ENCODE measurements around the gene CCL22. TPM values are rescaled to one million over a fixed set of nuclear protein-coding genes. Genes with fewer than 3 reads are reported as not detected.
A peak's percentile ranks its signal among the peaks of the same experiment; 100 is the strongest.

The CCL22 gene
- total and polyA plus RNA-seq, 4 experiments from 2014 or later, result 0.26 TPM; not detected in 3

- H3K9me3 Mint-ChIP-seq, result peaks cover 0 to 4% (median 2%) of the 10 kb centered on the region in 8 donors
- H3K27ac ChIP-seq (ENCODE audit: low read depth, low read length), result no peak overlapping the region
- H3K4me1 Mint-ChIP-seq, result peaks cover 12 to 17% (median 14%) of the 10 kb centered on the region in 4 donors
- no peaks in the 10 kb centered on the region for H3K9me3 ChIP-seq (ENCODE audit: control insufficient read depth in 1 of 2, low read length in 2 of 2)
- CTCF ChIA-PET (ENCODE audit: partially characterized antibody), result no interaction called here
- no peaks in the 10 kb centered on the region for H3K36me3 ChIP-seq (ENCODE audit: insufficient read depth, low read length)
- peaks cover 4% of the 10 kb centered on the region for H3K27me3 ChIP-seq (ENCODE audit: insufficient read depth, low read length)
- H3K4me1 ChIP-seq (ENCODE audit: insufficient read depth, low read length), result peaks cover 7% of the 10 kb centered on the region
- peaks cover 41 to 69% of the 10 kb centered on the region in 2 donors for H3K27me3 Mint-ChIP-seq
- intact Hi-C loops (cut with micrococcal nuclease), result no loop called here
- H3K36me3 Mint-ChIP-seq, result no peaks in the 10 kb centered on the region
- no peak for DNase-seq
- H3K4me3 Mint-ChIP-seq, result no peak overlapping the region
- H3K27ac Mint-ChIP-seq, result no peak overlapping the region
- POLR2A ChIA-PET (ENCODE audit: partially characterized antibody), result no interaction called here
- H3K4me3 ChIP-seq (ENCODE audit: low read length in 2 of 2), result no peak overlapping the region
Measured at GRCh38 chr16:57345666-57346204, 12.8 kb upstream of the CCL22 start.

GRCh38 chr16:57347858-57348257 lies 10.7 kb upstream of the CCL22 start:
- ChIA-PET CTCF (ENCODE audit: partially characterized antibody) (no interaction called here), POLR2A (ENCODE audit: partially characterized antibody) (no interaction called here)
- DNase-seq, result no peak
- no peak overlapping the region for H3K4me3 ChIP-seq (ENCODE audit: low read length in 2 of 2)
- H3K4me3 Mint-ChIP-seq, result no peak overlapping the region
- no peak overlapping the region for H3K27ac ChIP-seq (ENCODE audit: low read depth, low read length)
- H3K4me1 ChIP-seq (ENCODE audit: insufficient read depth, low read length), result peaks cover 7% of the 10 kb centered on the region
- H3K9me3 ChIP-seq (ENCODE audit: control insufficient read depth in 1 of 2, low read length in 2 of 2), result no peaks in the 10 kb centered on the region
- H3K36me3 Mint-ChIP-seq, result no peaks in the 10 kb centered on the region
- no peak overlapping the region for H3K27ac Mint-ChIP-seq
- H3K9me3 Mint-ChIP-seq, result peaks cover 0 to 4% (median 2%) of the 10 kb centered on the region in 8 donors
- peaks cover 4% of the 10 kb centered on the region for H3K27me3 ChIP-seq (ENCODE audit: insufficient read depth, low read length)
- intact Hi-C loops (cut with micrococcal nuclease), result no loop called here
- H3K4me1 Mint-ChIP-seq, result peaks cover 10 to 15% (median 12%) of the 10 kb centered on the region in 4 donors
- peaks cover 40 to 58% of the 10 kb centered on the region in 2 donors for H3K27me3 Mint-ChIP-seq
- H3K36me3 ChIP-seq (ENCODE audit: insufficient read depth, low read length), result no peaks in the 10 kb centered on the region

GRCh38 chr16:57348327-57348726 lies 10.3 kb upstream of the CCL22 start:
- Mint-ChIP-seq H3K4me3 (no peak overlapping the region), H3K36me3 (no peaks in the 10 kb centered on the region), H3K27me3 (peaks cover 38 to 55% of the 10 kb centered on the region in 2 donors), H3K27ac (no peak overlapping the region), H3K4me1 (peaks cover 10 to 15% (median 12%) of the 10 kb centered on the region in 4 donors), H3K9me3 (peaks cover 0 to 4% (median 2%) of the 10 kb centered on the region in 8 donors)
- Histone ChIP-seq H3K4me1 (ENCODE audit: insufficient read depth, low read length) (peaks cover 7% of the 10 kb centered on the region), H3K4me3 (ENCODE audit: low read length in 2 of 2) (no peak overlapping the region), H3K9me3 (ENCODE audit: control insufficient read depth in 1 of 2, low read length in 2 of 2) (no peaks in the 10 kb centered on the region), H3K27ac (ENCODE audit: low read depth, low read length) (no peak overlapping the region), H3K27me3 (ENCODE audit: insufficient read depth, low read length) (peaks cover 4% of the 10 kb centered on the region), H3K36me3 (ENCODE audit: insufficient read depth, low read length) (no peaks in the 10 kb centered on the region)
- POLR2A ChIA-PET (ENCODE audit: partially characterized antibody), result no interaction called here
- intact Hi-C loops (cut with micrococcal nuclease), result no loop called here
- no peak for DNase-seq
- CTCF ChIA-PET (ENCODE audit: partially characterized antibody), result no interaction called here

GRCh38 chr16:57349212-57350031 lies 9.2 kb upstream of the CCL22 start:
- ChIA-PET CTCF (ENCODE audit: partially characterized antibody) (no interaction called here), POLR2A (ENCODE audit: partially characterized antibody) (interaction anchor here (0.6 kb wide), 1 partner anchor 27 kb away, joined by 3 read pairs; no protein-coding TSS in a partner anchor)
- Histone ChIP-seq H3K36me3 (ENCODE audit: insufficient read depth, low read length) (no peaks in the 10 kb centered on the region), H3K4me3 (ENCODE audit: low read length in 2 of 2) (no peak overlapping the region), H3K27ac (ENCODE audit: low read depth, low read length) (no peak overlapping the region), H3K9me3 (ENCODE audit: control insufficient read depth in 1 of 2, low read length in 2 of 2) (no peaks in the 10 kb centered on the region), H3K4me1 (ENCODE audit: insufficient read depth, low read length) (peaks cover 7% of the 10 kb centered on the region), H3K27me3 (ENCODE audit: insufficient read depth, low read length) (peaks cover 4% of the 10 kb centered on the region)
- H3K27me3 Mint-ChIP-seq, result peaks cover 35 to 49% of the 10 kb centered on the region in 2 donors
- peaks cover 0 to 4% (median 2%) of the 10 kb centered on the region in 8 donors for H3K9me3 Mint-ChIP-seq
- no peaks in the 10 kb centered on the region for H3K36me3 Mint-ChIP-seq
- no peak for DNase-seq
- peaks cover 10 to 15% (median 12%) of the 10 kb centered on the region in 4 donors for H3K4me1 Mint-ChIP-seq
- H3K27ac Mint-ChIP-seq, result no peak overlapping the region
- H3K4me3 Mint-ChIP-seq, result peak overlapping the region in 3 of 8 donors; percentile 7 to 50 (median 12)
- intact Hi-C loops (cut with micrococcal nuclease), result no loop called here

- intact Hi-C loops (cut with micrococcal nuclease), result no loop called here
- no peak overlapping the region for H3K27ac Mint-ChIP-seq
- peaks cover 21 to 27% of the 10 kb centered on the region in 2 donors for H3K27me3 Mint-ChIP-seq
- no peaks in the 10 kb centered on the region for H3K36me3 Mint-ChIP-seq
- H3K9me3 ChIP-seq (ENCODE audit: control insufficient read depth in 1 of 2, low read length in 2 of 2), result no peaks in the 10 kb centered on the region
- H3K36me3 ChIP-seq (ENCODE audit: insufficient read depth, low read length), result no peaks in the 10 kb centered on the region
- no peaks in the 10 kb centered on the region for H3K4me1 ChIP-seq (ENCODE audit: insufficient read depth, low read length)
- ChIA-PET CTCF (ENCODE audit: partially characterized antibody) (no interaction called here), POLR2A (ENCODE audit: partially characterized antibody) (no interaction called here)
- H3K27ac ChIP-seq (ENCODE audit: low read depth, low read length), result no peak overlapping the region
- peaks cover 4% of the 10 kb centered on the region for H3K27me3 ChIP-seq (ENCODE audit: insufficient read depth, low read length)
- no peak for DNase-seq
- H3K4me3 ChIP-seq (ENCODE audit: low read length in 2 of 2), result no peak overlapping the region
- peaks cover 0 to 4% (median 0%) of the 10 kb centered on the region in 8 donors for H3K9me3 Mint-ChIP-seq
- H3K4me3 Mint-ChIP-seq, result no peak overlapping the region
- peaks cover 5 to 7% (median 6%) of the 10 kb centered on the region in 4 donors for H3K4me1 Mint-ChIP-seq
Measured at GRCh38 chr16:57352636-57353047, 5.9 kb upstream of the CCL22 start.

GRCh38 chr16:57354311-57354710 lies 4.3 kb upstream of the CCL22 start:
- ChIA-PET CTCF (ENCODE audit: partially characterized antibody) (no interaction called here), POLR2A (ENCODE audit: partially characterized antibody) (no interaction called here)
- DNase-seq, result no peak
- H3K4me1 ChIP-seq (ENCODE audit: insufficient read depth, low read length), result no peaks in the 10 kb centered on the region
- no peaks in the 10 kb centered on the region for H3K36me3 ChIP-seq (ENCODE audit: insufficient read depth, low read length)
- intact Hi-C loops (cut with micrococcal nuclease), result no loop called here
- H3K4me1 Mint-ChIP-seq, result peaks cover 0 to 4% (median 2%) of the 10 kb centered on the region in 4 donors
- H3K36me3 Mint-ChIP-seq, result no peaks in the 10 kb centered on the region
- no peaks in the 10 kb centered on the region for H3K9me3 ChIP-seq (ENCODE audit: control insufficient read depth in 1 of 2, low read length in 2 of 2)
- peaks cover 0 to 4% (median 0%) of the 10 kb centered on the region in 8 donors for H3K9me3 Mint-ChIP-seq
- peaks cover 12% of the 10 kb centered on the region in 2 donors for H3K27me3 Mint-ChIP-seq
- H3K27ac Mint-ChIP-seq, result no peak overlapping the region
- no peaks in the 10 kb centered on the region for H3K27me3 ChIP-seq (ENCODE audit: insufficient read depth, low read length)
- H3K27ac ChIP-seq (ENCODE audit: low read depth, low read length), result no peak overlapping the region
- H3K4me3 ChIP-seq (ENCODE audit: low read length in 2 of 2), result no peak overlapping the region
- H3K4me3 Mint-ChIP-seq, result no peak overlapping the region

- no peaks in the 10 kb centered on the region for H3K27me3 ChIP-seq (ENCODE audit: insufficient read depth, low read length)
- peaks cover 3 to 9% of the 10 kb centered on the region in 2 donors for H3K27me3 Mint-ChIP-seq
- H3K27ac Mint-ChIP-seq, result no peak overlapping the region
- CTCF ChIA-PET (ENCODE audit: partially characterized antibody), result no interaction called here
- no peaks in the 10 kb centered on the region for H3K36me3 ChIP-seq (ENCODE audit: insufficient read depth, low read length)
- no peak for DNase-seq
- POLR2A ChIA-PET (ENCODE audit: partially characterized antibody), result no interaction called here
- H3K4me1 Mint-ChIP-seq, result no peaks in the 10 kb centered on the region
- no peaks in the 10 kb centered on the region for H3K36me3 Mint-ChIP-seq
- no peak overlapping the region for H3K4me3 Mint-ChIP-seq
- H3K27ac ChIP-seq (ENCODE audit: low read depth, low read length), result no peak overlapping the region
- intact Hi-C loops (cut with micrococcal nuclease), result no loop called here
- no peak overlapping the region for H3K4me3 ChIP-seq (ENCODE audit: low read length in 2 of 2)
- no peaks in the 10 kb centered on the region for H3K9me3 Mint-ChIP-seq
- H3K9me3 ChIP-seq (ENCODE audit: control insufficient read depth in 1 of 2, low read length in 2 of 2), result no peaks in the 10 kb centered on the region
- no peaks in the 10 kb centered on the region for H3K4me1 ChIP-seq (ENCODE audit: insufficient read depth, low read length)
Measured at GRCh38 chr16:57355898-57356414, 2.6 kb upstream of the CCL22 start.

Data from CD4-positive, alpha-beta memory T cell (primary cell).